NCI-H2171 treated with DMSO at 0.1 percent for 48 hours (cell line): ENCODE measurements around the gene SYCP2.
"Not testable (repeated sequence)": the region's sequence is repeated elsewhere in the genome, so short reads cannot be mapped to it uniquely, and the experiment has no call there.

Source experiments
- DNase-seq: peaks from one replicate; lab custom pipeline; 2025; lab: John Stamatoyannopoulos, UW

Gene SYCP2

DNA sequence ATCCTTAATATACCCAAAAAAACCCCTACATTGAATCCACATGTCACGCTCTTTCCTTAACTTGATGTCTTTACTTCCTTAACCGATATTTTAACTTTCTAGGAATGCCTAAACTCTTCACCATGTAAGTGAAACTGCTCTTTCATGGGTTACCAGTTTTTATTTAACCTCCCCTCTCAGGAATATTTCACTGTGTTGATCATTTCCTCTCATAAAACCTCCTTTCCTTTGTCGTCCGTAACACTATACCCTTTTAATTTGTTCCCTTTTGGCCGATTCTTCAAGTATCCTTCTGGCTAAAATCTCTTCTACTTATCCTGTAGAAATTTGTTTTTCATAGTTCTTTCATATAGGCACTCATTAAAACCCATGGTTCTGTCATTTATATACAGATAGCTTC lies 24.6 kb downstream of the SYCP2 start:
- DNase-seq, result no peak

DNA sequence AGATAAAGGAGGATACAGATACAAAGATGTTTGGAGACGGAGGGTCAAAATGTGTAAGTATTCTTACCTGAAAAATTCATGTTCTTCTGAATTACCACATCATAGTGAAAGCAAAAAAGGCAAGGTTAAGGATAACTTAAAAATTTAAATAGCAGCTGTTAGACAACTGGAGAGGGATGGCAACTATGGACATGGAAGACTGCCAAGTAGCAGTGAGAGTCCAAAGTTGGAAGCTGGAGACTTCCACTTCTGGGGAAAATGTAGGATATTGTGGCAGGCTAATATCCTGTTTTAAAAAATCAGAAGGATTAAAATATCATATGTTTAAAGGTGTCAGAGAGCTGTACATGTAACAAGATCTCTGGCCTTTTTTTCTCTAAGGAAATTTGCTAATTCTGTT lies 29.8 kb downstream of the SYCP2 start:
- DNase-seq, result no peak

DNA sequence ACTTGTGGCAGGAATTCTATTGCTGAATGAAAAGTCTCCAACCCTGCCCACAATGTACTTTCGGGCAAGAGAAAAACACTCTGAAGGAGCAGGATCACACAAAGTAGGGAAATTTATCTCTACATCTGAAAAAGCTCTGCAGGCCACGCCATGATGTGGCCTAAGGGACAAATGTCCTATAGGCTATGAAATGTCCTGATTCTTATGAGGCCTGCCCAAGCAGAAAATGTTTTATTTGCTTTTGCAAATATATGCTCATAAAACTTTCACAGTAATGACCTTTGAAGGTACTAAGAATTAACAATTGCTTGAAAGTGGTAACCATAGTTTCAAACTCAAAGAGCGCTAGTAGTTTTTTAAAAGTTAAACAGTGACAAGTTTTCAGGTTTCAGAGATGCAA lies 31.0 kb downstream of the SYCP2 start:
- no peak for DNase-seq

DNA sequence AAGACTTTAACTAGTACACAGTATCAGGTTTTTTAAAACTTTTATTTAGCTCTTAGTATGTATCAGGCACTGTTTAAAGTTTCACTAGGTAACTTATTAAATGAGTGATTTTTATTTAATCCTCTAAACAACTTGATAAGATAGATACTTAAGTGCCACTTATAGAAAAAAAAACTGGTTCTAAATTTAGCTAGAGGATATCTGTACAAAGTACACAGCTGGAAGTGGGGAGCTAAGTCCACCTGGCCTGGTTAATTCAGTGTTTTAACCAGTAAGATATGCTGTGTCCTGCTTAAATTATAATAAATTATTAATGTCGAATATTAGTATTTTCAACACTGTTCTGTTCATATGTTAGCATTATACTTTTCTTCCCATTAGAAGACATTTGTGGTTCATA lies 37.5 kb downstream of the SYCP2 start:
- no peak for DNase-seq

DNA sequence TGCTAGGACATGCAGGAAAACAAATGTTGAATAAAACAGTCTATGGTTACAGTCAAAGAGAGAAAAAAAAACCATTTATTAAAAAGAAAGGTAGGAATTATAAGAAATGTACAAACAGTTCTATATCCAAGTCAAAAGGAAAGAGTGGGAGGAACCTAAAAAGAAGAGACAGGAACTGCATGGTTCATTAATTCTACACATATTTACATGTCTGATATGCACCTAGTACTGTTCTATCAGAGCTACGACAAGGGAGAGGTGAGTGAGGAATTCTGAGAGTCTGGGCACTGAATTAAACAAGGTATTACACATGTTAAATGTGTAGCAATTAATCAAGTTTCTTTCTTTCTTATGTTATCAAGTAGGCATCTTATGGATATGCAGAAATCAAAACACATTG lies 41.9 kb downstream of the SYCP2 start:
- no peak for DNase-seq

DNA sequence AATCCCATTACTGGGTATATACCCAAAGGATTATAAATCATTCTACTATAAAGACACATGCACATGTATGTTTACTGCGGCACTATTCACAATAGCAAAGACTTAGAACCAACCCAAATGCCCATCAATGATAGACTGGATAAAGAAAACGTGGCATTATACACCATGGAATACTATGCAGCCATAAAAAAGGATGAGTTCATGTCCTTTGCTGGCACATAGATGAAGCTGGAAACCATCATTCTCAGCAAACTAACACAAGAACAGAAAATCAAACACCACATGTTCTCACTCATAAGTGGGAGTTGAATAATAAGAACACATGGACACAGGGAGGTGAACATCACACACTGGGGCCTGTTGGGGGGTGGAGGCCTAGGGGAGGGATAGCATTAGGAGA lies 43.4 kb downstream of the SYCP2 start:
- not testable (repeated sequence) for DNase-seq

DNA sequence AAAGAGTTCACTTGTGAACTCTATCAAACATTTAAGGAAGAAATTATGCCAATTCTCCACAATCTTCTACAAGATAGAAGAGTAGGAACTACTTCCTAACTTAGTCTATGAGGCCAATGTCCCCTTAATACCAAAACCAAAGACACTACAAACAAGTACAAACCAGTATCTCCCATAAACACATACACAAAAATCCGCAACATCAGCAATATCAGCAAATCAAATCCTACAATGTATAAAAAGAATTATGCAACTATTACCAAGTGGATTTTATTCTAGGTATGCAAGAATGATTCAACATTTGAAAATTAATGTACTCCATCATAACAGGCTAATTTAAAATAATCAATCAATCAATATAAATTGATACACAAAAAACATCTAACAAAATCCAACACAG lies 45.4 kb downstream of the SYCP2 start:
- no peak for DNase-seq

DNA sequence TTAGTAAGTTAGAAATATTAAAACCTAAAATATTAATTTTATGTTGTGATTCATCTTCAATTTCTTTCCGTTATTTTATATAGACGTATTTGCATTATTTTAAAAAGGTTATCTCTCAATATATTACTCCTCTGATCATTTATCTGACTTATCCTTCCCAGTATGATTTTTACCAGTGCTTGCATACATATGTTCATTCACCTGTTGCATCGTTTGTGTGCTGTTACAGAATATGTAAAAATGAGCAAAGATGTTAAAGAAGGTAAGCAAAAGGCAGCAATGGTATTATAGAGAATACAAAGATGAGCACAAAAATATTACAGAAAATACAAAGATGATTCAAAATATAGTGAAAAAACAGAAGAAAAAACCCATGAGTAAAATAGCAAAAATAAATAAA lies 48.9 kb downstream of the SYCP2 start:
- DNase-seq, result no peak

DNA sequence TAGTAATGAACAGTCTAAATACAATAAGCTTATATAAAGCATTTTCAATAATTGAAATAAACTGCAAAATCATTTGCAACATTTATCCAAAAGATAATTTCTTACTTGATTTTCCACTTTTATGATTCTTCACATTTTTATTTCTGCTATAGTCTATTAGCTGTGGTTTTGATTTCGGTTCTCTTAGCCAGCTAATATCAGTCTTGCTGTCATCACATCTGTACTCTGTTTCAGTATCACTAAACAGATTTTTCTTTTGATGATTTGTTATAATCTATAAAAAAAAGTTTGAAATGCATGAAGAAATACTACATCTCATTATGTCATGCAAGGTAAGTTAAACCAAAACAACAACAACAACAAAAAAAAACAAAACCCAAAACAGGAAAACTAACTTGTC lies 53.2 kb downstream of the SYCP2 start:
- no peak for DNase-seq

DNA sequence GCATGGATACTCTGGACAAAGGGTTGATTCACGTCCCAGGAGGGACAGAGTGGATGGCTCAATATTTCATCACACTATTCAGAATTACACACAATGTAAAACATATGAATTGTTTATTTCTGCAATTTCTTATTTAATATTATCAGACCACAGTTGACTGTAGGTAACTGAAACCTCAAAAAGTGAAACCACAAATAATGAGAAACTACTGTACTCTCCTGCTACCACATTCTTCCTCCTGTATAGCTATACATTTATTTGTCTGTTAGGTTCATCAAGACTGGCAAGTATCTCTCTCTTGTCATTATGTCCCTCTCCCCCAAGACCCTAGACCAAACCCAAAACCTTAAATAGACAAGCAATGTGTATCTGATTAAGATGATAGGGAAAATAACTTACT lies 60.0 kb downstream of the SYCP2 start:
- DNase-seq, result no peak

DNA sequence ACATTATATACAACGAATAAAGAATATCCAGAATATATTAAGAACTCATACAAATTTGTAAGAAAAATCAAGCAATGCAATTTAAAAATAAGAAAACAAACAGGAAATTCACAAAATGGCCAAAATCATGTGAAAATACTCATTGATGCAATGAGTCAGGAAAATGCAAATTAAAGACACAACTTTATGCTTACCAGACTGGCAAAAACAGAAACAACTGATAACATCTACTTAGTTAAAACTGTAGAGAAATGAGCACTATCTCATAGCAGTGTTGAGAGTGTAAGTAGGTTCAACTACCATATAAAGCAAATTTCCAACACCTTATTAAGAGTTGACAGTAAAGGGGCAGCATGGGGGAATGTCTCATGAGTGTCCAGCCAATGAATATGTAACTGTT lies 62.3 kb downstream of the SYCP2 start:
- no peak for DNase-seq

DNA sequence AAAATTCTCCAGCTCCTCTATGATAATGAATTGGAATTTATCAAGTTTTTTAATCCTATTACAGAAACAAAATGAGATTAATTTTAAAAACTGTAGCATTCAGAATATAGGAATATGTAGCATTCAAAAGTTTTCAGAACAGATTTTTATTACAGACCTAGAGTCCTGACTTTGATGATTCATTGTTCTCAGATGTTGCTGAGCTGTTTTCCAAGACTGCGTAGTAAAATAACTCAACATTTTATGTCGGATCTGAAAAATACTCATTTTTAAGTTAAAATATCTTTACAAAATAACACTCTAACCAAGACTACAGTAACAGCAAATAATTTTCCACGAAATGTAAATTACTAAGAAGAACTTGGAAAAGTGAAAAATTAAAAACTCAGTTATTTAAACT lies 67.1 kb downstream of the SYCP2 start:
- DNase-seq, result no peak

DNA sequence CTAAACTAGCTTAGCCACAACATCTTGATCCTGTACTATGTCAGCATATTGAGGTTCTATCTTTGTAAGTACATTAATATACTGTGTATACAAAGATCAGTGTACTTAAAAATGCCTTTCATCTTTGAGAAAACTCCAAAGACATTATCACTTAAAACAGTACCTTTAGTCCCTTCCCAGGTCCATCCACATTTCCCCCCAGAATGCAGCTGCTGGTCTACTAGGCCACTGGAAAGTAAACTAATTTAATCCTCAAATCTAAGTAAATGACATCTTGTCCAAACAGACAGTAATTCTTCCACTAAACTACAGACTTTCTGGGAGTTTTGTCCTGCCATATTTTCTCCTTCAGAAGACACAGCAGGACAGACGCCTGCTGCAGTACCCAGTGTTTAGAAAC lies 68.7 kb downstream of the SYCP2 start:
- no peak for DNase-seq

DNA sequence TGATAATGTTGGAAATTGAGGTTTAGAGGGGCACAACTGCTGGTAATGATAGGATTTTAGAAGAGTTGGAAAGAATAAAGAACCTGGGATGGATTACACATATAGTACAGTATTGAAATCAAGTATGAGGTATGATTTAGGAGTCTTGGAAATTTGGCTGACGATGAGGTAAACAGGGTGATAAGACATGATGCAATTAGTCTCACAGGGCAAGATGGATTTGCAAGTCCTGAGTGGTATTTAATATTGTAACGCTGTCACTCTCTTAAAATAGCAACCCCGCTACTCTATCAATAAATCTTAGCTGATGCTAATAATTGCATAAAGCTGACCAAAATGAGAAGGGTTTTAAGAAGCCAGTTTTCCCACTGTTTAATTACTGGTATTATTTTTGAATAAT lies 70.4 kb downstream of the SYCP2 start:
- DNase-seq, result no peak

DNA sequence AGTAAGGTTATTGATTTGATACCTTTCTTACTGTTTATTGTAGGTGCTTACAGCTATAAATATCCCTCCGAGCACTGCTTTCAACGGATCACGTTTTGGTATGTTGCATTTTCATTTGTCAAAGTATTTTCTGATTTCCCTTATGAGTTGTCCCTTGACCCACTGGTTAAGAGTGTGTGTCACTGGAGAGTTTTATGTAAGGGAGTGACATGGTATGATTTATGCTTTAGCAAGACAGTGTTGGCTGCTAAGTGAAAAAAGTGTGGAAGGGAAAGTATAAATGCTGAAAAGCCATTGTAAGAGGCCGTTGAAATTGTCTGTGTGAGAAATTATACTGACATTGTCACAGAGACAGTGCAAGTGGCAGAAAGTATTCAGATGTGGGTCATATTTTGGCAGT lies 72.0 kb downstream of the SYCP2 start:
- DNase-seq, result no peak

DNA sequence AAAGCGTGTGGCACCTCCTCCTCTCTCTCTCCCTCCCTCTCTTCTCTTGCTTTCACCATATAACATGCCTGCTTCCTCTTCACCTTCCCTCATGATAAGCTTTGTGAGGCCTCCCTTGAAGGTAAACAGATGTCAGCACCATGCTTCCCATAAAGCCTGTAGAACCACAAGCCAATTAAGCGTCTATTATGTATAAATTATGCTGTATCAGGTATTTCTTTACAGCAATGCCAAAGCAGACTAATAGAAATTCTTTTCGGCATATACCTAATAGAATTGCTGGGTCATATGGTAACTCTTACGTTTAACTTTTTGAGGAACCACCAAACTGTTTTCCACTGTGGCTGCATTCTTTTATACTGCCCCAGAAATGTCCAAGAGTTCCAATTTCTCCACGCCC lies 75.0 kb downstream of the SYCP2 start:
- no peak for DNase-seq

DNA sequence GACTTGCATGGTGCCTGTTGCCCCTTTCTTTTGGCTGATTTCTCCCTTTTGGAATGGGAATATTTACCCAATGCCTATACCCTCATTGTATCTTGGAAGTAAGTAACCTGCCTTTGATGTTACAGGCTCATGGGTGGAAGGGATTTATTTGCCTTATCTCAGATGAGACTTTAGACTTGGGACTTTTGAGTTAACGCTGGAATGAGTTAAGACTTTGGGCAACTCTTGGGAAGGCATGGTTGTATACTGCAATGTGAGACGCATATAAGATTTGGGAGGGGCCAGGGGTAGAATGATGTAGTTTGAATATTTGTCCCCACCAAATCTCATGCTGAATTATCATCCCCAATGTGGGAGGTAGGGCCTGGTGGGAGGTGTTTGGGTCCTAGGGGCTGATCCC lies 75.5 kb downstream of the SYCP2 start:
- DNase-seq, result no peak

DNA sequence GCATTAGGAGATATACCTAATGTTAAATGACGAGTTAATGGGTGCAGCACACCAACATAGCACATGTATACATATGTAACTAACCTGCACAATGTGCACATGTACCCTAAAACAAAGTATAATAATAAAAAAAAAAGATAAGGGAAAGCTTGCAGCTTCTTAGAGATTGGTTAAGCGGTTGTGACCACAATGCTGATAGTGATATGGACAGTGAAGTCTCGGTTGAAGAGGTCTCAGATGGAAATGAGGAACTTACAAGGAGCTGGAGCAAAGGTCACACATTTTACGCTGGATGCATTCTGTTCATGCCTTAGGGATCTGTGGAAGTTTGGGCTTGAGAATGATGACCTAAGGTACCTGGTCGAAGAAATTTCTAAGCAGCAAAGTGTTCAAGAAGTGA lies 76.5 kb downstream of the SYCP2 start:
- DNase-seq, result not testable (repeated sequence)

DNA sequence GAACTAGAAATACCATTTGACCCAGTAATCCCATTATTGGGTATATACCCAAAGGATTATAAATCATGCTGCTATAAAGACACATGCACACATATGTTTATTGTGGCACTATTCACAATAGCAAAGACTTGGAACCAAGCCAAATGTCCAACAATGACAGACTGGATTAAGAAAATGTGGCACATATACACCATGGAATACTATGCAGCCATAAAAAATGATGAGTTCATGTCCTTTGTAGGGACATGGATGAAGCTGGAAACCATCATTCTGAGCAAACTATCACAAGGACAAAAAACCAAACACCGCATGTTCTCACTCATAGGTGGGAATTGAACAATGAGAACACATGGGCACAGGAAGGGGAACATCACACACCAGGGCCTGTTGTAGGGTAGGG lies 76.9 kb downstream of the SYCP2 start:
- not testable (repeated sequence) for DNase-seq

DNA sequence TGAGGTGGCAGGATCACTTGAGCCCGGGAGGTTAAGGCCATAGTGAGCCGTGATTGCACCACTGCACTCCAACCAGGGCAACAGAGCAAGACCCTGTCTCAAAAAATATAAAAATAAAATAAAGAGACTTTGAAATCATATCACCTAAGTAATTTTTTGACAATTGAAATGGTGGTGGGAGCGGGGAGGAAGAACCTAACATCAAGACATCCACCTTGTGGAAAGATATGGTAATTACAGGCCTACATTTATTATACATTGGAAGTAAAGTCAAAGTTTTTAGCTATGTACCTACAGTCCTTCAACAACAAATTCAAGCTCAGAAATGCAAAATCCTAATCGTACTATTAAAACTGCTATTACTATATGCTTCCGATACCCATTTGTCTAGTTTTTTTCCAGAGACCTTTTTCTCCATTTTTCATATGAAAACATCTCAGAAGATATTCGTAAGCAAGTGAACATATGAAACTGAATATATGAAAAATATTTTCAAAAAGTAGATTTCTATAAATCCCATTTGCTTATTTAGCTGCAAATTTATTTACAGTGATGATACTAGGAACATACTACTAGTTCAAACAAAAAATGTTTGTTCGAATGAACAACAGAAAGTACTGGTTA lies 83.3 kb downstream of the SYCP2 start:
- peak; percentile 74 for DNase-seq

DNA sequence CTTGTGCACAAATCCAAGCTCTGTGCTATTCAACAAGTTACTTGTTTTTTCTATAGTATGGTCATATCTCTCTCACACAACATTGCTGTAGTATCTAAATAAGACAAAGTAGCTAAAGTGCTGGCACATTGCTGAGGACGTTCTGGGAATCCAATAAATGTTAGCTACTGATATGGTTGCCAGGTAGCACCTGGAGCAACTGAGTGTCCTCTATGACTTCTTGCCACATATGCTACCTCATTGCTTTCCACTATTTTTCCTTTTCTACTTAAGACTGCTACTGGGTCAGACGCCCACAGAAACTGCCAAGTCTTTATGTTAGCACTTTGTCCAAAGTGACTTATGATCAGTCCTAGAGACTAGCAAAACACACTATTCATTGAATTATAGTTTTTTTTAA lies 85.3 kb downstream of the SYCP2 start:
- no peak for DNase-seq

DNA sequence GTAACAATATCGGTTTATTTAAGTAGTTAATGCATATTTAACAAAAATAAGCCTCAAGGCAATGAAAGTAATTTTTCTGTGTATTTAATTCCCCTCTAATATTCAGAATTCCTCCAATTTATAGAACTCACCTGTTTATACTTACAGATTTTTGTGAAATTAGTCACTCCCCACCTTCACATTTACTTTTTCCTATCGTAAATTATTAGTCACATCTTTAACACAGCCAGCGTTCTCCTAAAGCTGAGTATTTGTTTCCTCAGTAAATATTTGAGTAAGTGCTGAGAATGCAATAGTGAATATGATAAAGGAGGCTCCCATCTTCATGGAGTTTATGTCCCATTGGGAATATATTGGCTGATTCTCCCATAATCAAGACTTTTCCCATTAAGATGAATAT lies 88.0 kb downstream of the SYCP2 start:
- no peak for DNase-seq

DNA sequence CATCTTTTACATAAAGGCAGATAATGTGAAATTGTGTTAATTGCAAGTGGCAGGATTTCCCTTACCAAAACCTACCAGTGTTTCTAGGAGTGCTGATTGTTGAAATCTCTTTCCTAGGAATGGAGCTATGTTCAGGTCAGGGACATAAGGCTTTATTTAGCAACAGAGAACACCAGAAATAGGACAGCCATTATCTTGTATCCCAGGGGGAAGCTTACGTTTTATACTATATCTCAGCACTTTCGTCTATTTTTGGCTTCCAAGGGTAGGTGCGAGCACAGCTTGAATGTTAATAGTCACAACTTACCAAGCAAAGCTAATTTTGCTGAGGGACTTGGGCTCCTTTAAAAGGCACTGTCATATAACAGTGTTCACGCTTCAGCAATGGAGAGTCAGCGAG lies 94.0 kb downstream of the SYCP2 start:
- no peak for DNase-seq

DNA sequence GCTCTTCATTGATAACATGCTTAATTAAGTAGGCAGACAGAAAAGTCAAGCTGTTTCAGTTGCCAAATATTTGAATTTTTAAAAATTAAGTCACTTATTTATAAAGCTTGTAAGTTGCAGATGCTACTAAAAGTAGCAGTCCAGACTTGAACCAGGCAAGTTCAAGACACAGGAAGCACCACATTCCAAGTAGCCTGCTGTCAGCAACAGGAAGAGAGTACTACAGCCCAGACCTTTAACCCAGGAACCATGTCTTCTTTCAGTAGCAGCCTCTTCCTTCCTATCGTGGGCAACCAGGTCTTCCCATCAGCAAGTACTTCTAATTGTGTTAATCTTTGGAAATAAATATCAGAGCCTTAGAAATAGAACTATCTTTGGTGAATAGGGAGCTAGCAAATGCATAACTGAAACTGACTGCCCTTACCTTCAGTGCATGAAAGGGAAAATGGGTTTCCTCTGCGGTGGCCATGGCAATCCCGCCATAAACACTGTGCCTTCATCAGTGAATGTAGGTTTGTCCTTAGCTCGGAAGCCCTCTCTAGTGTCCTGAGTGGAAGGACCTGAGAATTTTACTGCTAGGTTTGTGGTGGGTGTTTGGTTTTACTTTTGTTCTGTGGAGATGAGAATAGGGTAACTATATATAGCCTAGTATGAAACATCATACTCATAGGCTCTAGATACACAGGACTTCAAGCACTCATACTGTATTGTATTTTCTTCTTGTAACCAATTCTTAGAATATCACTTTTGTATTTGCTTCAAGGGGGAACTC lies 95.6 kb downstream of the SYCP2 start:
- no peak for DNase-seq
